Astrocyte (in vitro differentiated cells and primary cell): Measurements from ENCODE around the gene NPS. TPM values are rescaled to one million over a fixed set of nuclear protein-coding genes. Genes with fewer than 3 reads are reported as not detected.

Source experiments
- DNase-seq: peaks from one replicate; pipeline ENCODE4 v3.0.0-alpha.2; 2010; ENCODE audit warnings: low read depth
- FAIRE-seq: peaks from 2 replicates; lab custom pipeline; 2011; peaks lifted over from hg19 to GRCh38; lab: Jason Lieb, UNC
- H2AFZ ChIP-seq: 2 replicates; pipeline ENCODE4 v1.6.0; 2012; ENCODE audit warnings: low read depth, low read length, inconsistent platforms
- H3K27ac ChIP-seq: 2 replicates; pipeline ENCODE4 v1.5.1; 2011; ENCODE audit warnings: low read depth, low read length, inconsistent platforms
- H3K27me3 ChIP-seq: 2 replicates; pipeline ENCODE4 v1.6.0; 2011; ENCODE audit warnings: low read length, inconsistent platforms; ENCODE audit not compliant: insufficient read depth
- H3K36me3 ChIP-seq: 2 replicates; pipeline ENCODE4 v1.5.1; 2011; ENCODE audit warnings: low read length, inconsistent platforms; ENCODE audit not compliant: insufficient read depth
- H3K4me1 ChIP-seq: 2 replicates; pipeline ENCODE4 v1.5.1; 2011; ENCODE audit warnings: low read length, inconsistent platforms; ENCODE audit not compliant: insufficient read depth
- H3K4me2 ChIP-seq: 2 replicates; pipeline ENCODE4 v1.6.0; 2012; ENCODE audit warnings: low read length, inconsistent platforms
- H3K4me3 ChIP-seq: 2 replicates; pipeline ENCODE4 v1.5.1; 2011; ENCODE audit warnings: low read depth, mild to moderate bottlenecking, low read length, inconsistent platforms; ENCODE audit not compliant: insufficient read depth
- H3K79me2 ChIP-seq: 2 replicates; pipeline ENCODE4 v1.6.0; 2012; ENCODE audit warnings: mild to moderate bottlenecking, low read length, inconsistent platforms; ENCODE audit not compliant: insufficient read depth
- H3K9ac ChIP-seq: 2 replicates; pipeline ENCODE4 v1.6.0; 2012; ENCODE audit warnings: mild to moderate bottlenecking, low read length, inconsistent platforms
- H3K9me3 ChIP-seq: 2 replicates; pipeline ENCODE4 v1.5.1; 2012; ENCODE audit warnings: low read depth, mild to moderate bottlenecking, low read length, inconsistent platforms; ENCODE audit not compliant: insufficient read depth
- H4K20me1 ChIP-seq: 2 replicates; pipeline ENCODE4 v1.6.0; 2012; ENCODE audit warnings: low read length, inconsistent platforms; ENCODE audit not compliant: insufficient read depth
- H3K27ac Mint-ChIP-seq: one replicate; pipeline ENCODE4 v1.8.0; 2021; ENCODE audit warnings: mild to moderate bottlenecking, mixed read lengths; ENCODE audit not compliant: unreplicated experiment
- H3K27me3 Mint-ChIP-seq: one replicate; pipeline ENCODE4 v1.8.0; 2021; ENCODE audit warnings: low read depth, mixed read lengths; ENCODE audit not compliant: unreplicated experiment
- H3K36me3 Mint-ChIP-seq: one replicate; pipeline ENCODE4 v1.8.0; 2021; ENCODE audit warnings: low read depth, mixed read lengths; ENCODE audit not compliant: unreplicated experiment
- H3K4me1 Mint-ChIP-seq: one replicate; pipeline ENCODE4 v1.8.0; 2021; ENCODE audit warnings: low read depth, mixed read lengths; ENCODE audit not compliant: unreplicated experiment
- H3K4me3 Mint-ChIP-seq: one replicate; pipeline ENCODE4 v1.8.0; 2021; ENCODE audit warnings: mild to moderate bottlenecking, moderate library complexity, mixed read lengths; ENCODE audit not compliant: unreplicated experiment
- H3K9me3 Mint-ChIP-seq: one replicate; pipeline ENCODE4 v1.8.0; 2021; ENCODE audit warnings: mild to moderate bottlenecking, mixed read lengths; ENCODE audit not compliant: unreplicated experiment
- CTCF ChIP-seq: IDR thresholded peaks from 2 replicates; pipeline ENCODE4 v1.5.1; 2011; ENCODE audit warnings: low read depth, mild to moderate bottlenecking, inconsistent platforms, low read length, moderate library complexity; ENCODE audit not compliant: insufficient read depth
- EZH2 ChIP-seq: IDR thresholded peaks from 2 replicates; pipeline ENCODE4 v1.6.1; 2012; ENCODE audit warnings: mild to moderate bottlenecking, low read length, inconsistent platforms; ENCODE audit not compliant: insufficient read depth
- total RNA-seq: library from RNA; stranded (reverse); gene quantifications from 2 replicates; pipeline ENCODE4 v1.2.1, GENCODE V29; 2021

The NPS gene
- total RNA-seq, 1 donor from 2014 or later, result not detected

GRCh38 chr10:127565583-127565982 lies 16.5 kb downstream of the NPS start:
- TF ChIP-seq EZH2 (no peak), CTCF (no peak)
- Mint-ChIP-seq H3K9me3 (no peaks in the 10 kb centered on the region), H3K27ac (no peak overlapping the region), H3K4me1 (no peaks in the 10 kb centered on the region), H3K27me3 (peaks cover 25% of the 10 kb centered on the region), H3K36me3 (no peaks in the 10 kb centered on the region), H3K4me3 (no peak overlapping the region)
- H3K27me3 ChIP-seq, result no peaks in the 10 kb centered on the region
- H3K79me2 ChIP-seq, result no peaks in the 10 kb centered on the region
- H3K4me1 ChIP-seq, result no peaks in the 10 kb centered on the region
- H3K27ac ChIP-seq, result no peak overlapping the region
- no peaks in the 10 kb centered on the region for H3K9me3 ChIP-seq
- no peak overlapping the region for H3K4me3 ChIP-seq
- H3K4me2 ChIP-seq, result no peak overlapping the region
- DNase-seq (no peak), FAIRE-seq (no peak)
- H3K9ac ChIP-seq, result no peak overlapping the region
- no peak overlapping the region for H2AFZ ChIP-seq
- no peaks in the 10 kb centered on the region for H3K36me3 ChIP-seq
- no peaks in the 10 kb centered on the region for H4K20me1 ChIP-seq

GRCh38 chr10:127569210-127569609 lies 20.1 kb downstream of the NPS start:
- no peak for DNase-seq
- H3K4me3 Mint-ChIP-seq, result no peak overlapping the region
- peaks cover 16% of the 10 kb centered on the region for H3K27me3 Mint-ChIP-seq
- Histone ChIP-seq H3K36me3 (no peaks in the 10 kb centered on the region), H4K20me1 (no peaks in the 10 kb centered on the region), H3K4me1 (no peaks in the 10 kb centered on the region), H3K9ac (no peak overlapping the region), H3K27ac (no peak overlapping the region), H3K79me2 (no peaks in the 10 kb centered on the region), H3K27me3 (no peaks in the 10 kb centered on the region), H3K9me3 (no peaks in the 10 kb centered on the region), H2AFZ (no peak overlapping the region), H3K4me2 (no peak overlapping the region), H3K4me3 (no peak overlapping the region)
- no peaks in the 10 kb centered on the region for H3K9me3 Mint-ChIP-seq
- FAIRE-seq, result no peak
- H3K27ac Mint-ChIP-seq, result no peak overlapping the region
- TF ChIP-seq CTCF (no peak), EZH2 (no peak)
- no peaks in the 10 kb centered on the region for H3K36me3 Mint-ChIP-seq
- H3K4me1 Mint-ChIP-seq, result no peaks in the 10 kb centered on the region

- H3K9ac ChIP-seq, result no peak overlapping the region
- Mint-ChIP-seq H3K4me3 (no peak overlapping the region), H3K27ac (no peak overlapping the region), H3K36me3 (no peaks in the 10 kb centered on the region), H3K4me1 (no peaks in the 10 kb centered on the region), H3K27me3 (peaks cover 17% of the 10 kb centered on the region), H3K9me3 (no peaks in the 10 kb centered on the region)
- no peaks in the 10 kb centered on the region for H3K79me2 ChIP-seq
- no peaks in the 10 kb centered on the region for H3K27me3 ChIP-seq
- TF ChIP-seq CTCF (no peak), EZH2 (no peak)
- no peaks in the 10 kb centered on the region for H3K36me3 ChIP-seq
- FAIRE-seq (no peak), DNase-seq (no peak)
- no peaks in the 10 kb centered on the region for H3K4me1 ChIP-seq
- no peak overlapping the region for H3K27ac ChIP-seq
- H3K4me2 ChIP-seq, result no peak overlapping the region
- H4K20me1 ChIP-seq, result no peaks in the 10 kb centered on the region
- H3K4me3 ChIP-seq, result no peak overlapping the region
- no peaks in the 10 kb centered on the region for H3K9me3 ChIP-seq
- H2AFZ ChIP-seq, result no peak overlapping the region
Observed at GRCh38 chr10:127570036-127570435, 20.9 kb downstream of the NPS start.
